A673 (cell line): ENCODE results near the gene CCDC85A. TPM values are rescaled to one million over a fixed set of nuclear protein-coding genes. Genes with fewer than 3 reads are reported as not detected.

Experiments used
- BruUV-seq: library from RNA; stranded (reverse); fragments of 400-500 nt; replicated peaks from 2 replicates; lab custom pipeline; 2021; lab: Mats Ljungman, UMichigan
- CTCF ChIA-PET: fragments of 300-600 bp; sonication (Branson Sonifier 250); formaldehyde crosslinking; loops from one replicate; lab custom pipeline; 2022; ENCODE audit warnings: antibody characterized with exemption; lab: Charles Lee
- POLR2A ChIA-PET: fragments of 300-600 bp; sonication (Branson Sonifier 250); formaldehyde crosslinking; loops from one replicate; lab custom pipeline; 2022; ENCODE audit warnings: antibody characterized with exemption; ENCODE audit not compliant: low non-redundant PET; lab: Charles Lee
- DNase-seq: peaks from one replicate; pipeline ENCODE4 v3.0.0-alpha.2; 2015; ENCODE audit warnings: low spot score
- H3K27ac ChIP-seq: fragments of 200-600 bp; sonication (generic); 2 replicates; pipeline ENCODE4 v1.5.1; 2016; ENCODE audit warnings: mixed run types, low read depth, mild to moderate bottlenecking, mixed read lengths, antibody characterized with exemption, low read length; ENCODE audit not compliant: poor library complexity, severe bottlenecking
- H3K27me3 ChIP-seq: fragments of 200-600 bp; sonication (generic); replicated peaks from 2 replicates; pipeline ENCODE4 v1.6.1; 2017; ENCODE audit warnings: mixed run types, low read depth, mild to moderate bottlenecking, mixed read lengths, antibody characterized with exemption, low read length; ENCODE audit not compliant: insufficient read depth, poor library complexity
- H3K36me3 ChIP-seq: fragments of 200-600 bp; sonication (generic); 2 replicates; pipeline ENCODE4 v1.6.1; 2016; ENCODE audit warnings: mixed run types, mild to moderate bottlenecking, mixed read lengths, antibody characterized with exemption, low read length; ENCODE audit not compliant: insufficient read depth, poor library complexity, severe bottlenecking
- H3K4me1 ChIP-seq: fragments of 200-600 bp; sonication (generic); 2 replicates; pipeline ENCODE4 v1.6.1; 2017; ENCODE audit warnings: mixed run types, mild to moderate bottlenecking, mixed read lengths, antibody characterized with exemption, low read length; ENCODE audit not compliant: insufficient read depth, poor library complexity, severe bottlenecking
- H3K4me3 ChIP-seq: fragments of 200-600 bp; sonication (generic); 2 replicates; pipeline ENCODE4 v1.5.1; 2016; ENCODE audit warnings: low read depth, mixed run types, mild to moderate bottlenecking, mixed read lengths, low read length; ENCODE audit not compliant: poor library complexity, severe bottlenecking
- H3K9me3 ChIP-seq: fragments of 200-600 bp; sonication (generic); 2 replicates; pipeline ENCODE4 v1.6.1; 2016; ENCODE audit warnings: mixed run types, low read depth, mild to moderate bottlenecking, mixed read lengths, antibody characterized with exemption, low read length; ENCODE audit not compliant: poor library complexity, severe bottlenecking
- CTCF ChIP-seq: fragments of 300-800, 200-600 bp; sonication (generic); conservative IDR thresholded peaks from 2 replicates; pipeline ENCODE4 v1.5.1; 2017; ENCODE audit warnings: low read depth, mild to moderate bottlenecking, antibody characterized with exemption, low read length, moderate library complexity, mixed read lengths
- EZH2 ChIP-seq: fragments of 200-600 bp; sonication (generic); IDR thresholded peaks from 2 replicates; pipeline ENCODE4 v1.6.1; 2017; ENCODE audit warnings: borderline replicate concordance, low read depth, mild to moderate bottlenecking, mixed read lengths, antibody characterized with exemption, low read length; ENCODE audit not compliant: poor library complexity, severe bottlenecking
- intact Hi-C: fragments of 100-400 bp; cut with micrococcal nuclease; formaldehyde crosslinking; loops from one replicate; pipeline ENCODE4 v1.10.0; 2022; ENCODE audit not compliant: unreplicated experiment
- total RNA-seq: library from RNA; stranded (reverse); gene quantifications from 2 replicates; pipeline ENCODE4 v1.2.3, GENCODE V29; 2021

The CCDC85A gene
- total RNA-seq, 1 experiment from 2014 or later, result 0.39 TPM

- H3K36me3 ChIP-seq, result no peaks in the 10 kb centered on the region
- no peak for TF ChIP-seq CTCF
- no peak for TF ChIP-seq EZH2
- H3K4me1 ChIP-seq, result no peaks in the 10 kb centered on the region
- ChIA-PET POLR2A (no interaction called here), CTCF (no interaction called here)
- no peak for DNase-seq
- H3K27me3 ChIP-seq, result no peaks in the 10 kb centered on the region
- H3K27ac ChIP-seq, result no peak overlapping the region
- BruUV-seq, result no TSS peak
- H3K4me3 ChIP-seq, result no peak overlapping the region
- intact Hi-C loops, result no loop called here
- no peaks in the 10 kb centered on the region for H3K9me3 ChIP-seq
These were observed 83.1 kb downstream of the CCDC85A start for GRCh38 chr2:56266761-56267414.

- ChIA-PET CTCF (no interaction called here), POLR2A (no interaction called here)
- TF ChIP-seq CTCF (no peak), EZH2 (no peak)
These were observed 83.6 kb downstream of the CCDC85A start for GRCh38 chr2:56267415-56267788.

GRCh38 chr2:56268856-56269255, 85.1 kb downstream of the CCDC85A start:
- CTCF ChIA-PET, result no interaction called here
- intact Hi-C loops, result no loop called here
- no peak for DNase-seq
- no peak overlapping the region for H3K27ac ChIP-seq
- no peaks in the 10 kb centered on the region for H3K27me3 ChIP-seq
- no TSS peak for BruUV-seq
- no peaks in the 10 kb centered on the region for H3K36me3 ChIP-seq
- H3K4me1 ChIP-seq, result no peaks in the 10 kb centered on the region
- POLR2A ChIA-PET, result no interaction called here
- TF ChIP-seq CTCF (no peak), EZH2 (no peak)
- no peaks in the 10 kb centered on the region for H3K9me3 ChIP-seq
- H3K4me3 ChIP-seq, result no peak overlapping the region

More at GRCh38 chr2:56267415-56267788, 83.6 kb downstream of the CCDC85A start:
- intact Hi-C loops, result no loop called here
- Histone ChIP-seq H3K9me3 (no peaks in the 10 kb centered on the region), H3K27me3 (no peaks in the 10 kb centered on the region), H3K36me3 (no peaks in the 10 kb centered on the region), H3K27ac (no peak overlapping the region), H3K4me1 (no peaks in the 10 kb centered on the region), H3K4me3 (no peak overlapping the region)
- no peak for DNase-seq
- no TSS peak for BruUV-seq
